Measurements from ENCODE around the gene PROSER3.

DNA sequence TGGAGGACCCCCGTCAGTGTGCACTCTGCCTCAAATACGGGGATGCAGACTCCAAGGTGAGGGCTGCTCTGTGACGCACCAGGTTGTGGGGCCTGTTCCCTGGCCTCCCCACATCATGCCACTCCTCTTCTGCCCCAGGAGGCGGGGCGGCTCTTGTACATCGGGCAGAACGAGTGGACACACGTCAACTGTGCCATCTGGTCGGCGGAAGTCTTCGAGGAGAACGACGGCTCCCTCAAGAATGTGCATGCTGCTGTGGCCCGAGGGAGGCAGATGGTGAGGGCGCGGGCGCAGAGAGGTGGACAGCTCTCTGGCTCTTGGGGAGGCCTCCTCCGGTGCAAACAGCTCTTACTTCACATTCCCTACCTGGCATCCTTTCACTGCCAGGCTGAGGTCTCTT, 29.0 kb upstream of the PROSER3 start:
- no peak for TF ChIP-seq EZH2 (IDR thresholded peaks at IDR 0.05; ENCODE audit: borderline replicate concordance, insufficient read depth, low read depth, low read length, poor library complexity, severe bottlenecking)
- TF ChIP-seq, protein P1, sequence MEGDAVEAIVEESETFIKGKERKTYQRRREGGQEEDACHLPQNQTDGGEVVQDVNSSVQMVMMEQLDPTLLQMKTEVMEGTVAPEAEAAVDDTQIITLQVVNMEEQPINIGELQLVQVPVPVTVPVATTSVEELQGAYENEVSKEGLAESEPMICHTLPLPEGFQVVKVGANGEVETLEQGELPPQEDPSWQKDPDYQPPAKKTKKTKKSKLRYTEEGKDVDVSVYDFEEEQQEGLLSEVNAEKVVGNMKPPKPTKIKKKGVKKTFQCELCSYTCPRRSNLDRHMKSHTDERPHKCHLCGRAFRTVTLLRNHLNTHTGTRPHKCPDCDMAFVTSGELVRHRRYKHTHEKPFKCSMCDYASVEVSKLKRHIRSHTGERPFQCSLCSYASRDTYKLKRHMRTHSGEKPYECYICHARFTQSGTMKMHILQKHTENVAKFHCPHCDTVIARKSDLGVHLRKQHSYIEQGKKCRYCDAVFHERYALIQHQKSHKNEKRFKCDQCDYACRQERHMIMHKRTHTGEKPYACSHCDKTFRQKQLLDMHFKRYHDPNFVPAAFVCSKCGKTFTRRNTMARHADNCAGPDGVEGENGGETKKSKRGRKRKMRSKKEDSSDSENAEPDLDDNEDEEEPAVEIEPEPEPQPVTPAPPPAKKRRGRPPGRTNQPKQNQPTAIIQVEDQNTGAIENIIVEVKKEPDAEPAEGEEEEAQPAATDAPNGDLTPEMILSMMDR (IDR thresholded peaks at IDR 0.05), result no peak

Measured in B cell (primary cell).